Psoas muscle (tissue), 8 donors: Measurements from ENCODE around the gene IMPG1. TPM values are rescaled to one million over a fixed set of nuclear protein-coding genes. Genes with fewer than 3 reads are reported as not detected.

Experiments used
- ATAC-seq, 4 donors: fragments of 200-7000 bp; cut with Tn5 transposase; one replicate each; pipeline ENCODE4 v1.9.1; 2020; ENCODE audit warnings: moderate library complexity in 3 of 4, mild to moderate bottlenecking in 2 of 4
- DNase-seq, 2 donors: peaks; one replicate each; pipeline ENCODE4 v3.0.0-alpha.2; 2020
- H3K27ac ChIP-seq: fragments of 200-600 bp; one replicate; pipeline ENCODE4 v1.8.0; 2022
- H3K27me3 ChIP-seq, 3 donors: fragments of 200-600 bp in 1 of 3; one replicate each; pipeline versions ENCODE4 v1.6.1 to v1.8.0; 2013 to 2022; ENCODE audit warnings: low read length in 2 of 3, mild to moderate bottlenecking in 2 of 3, moderate library complexity in 1 of 3; ENCODE audit not compliant: insufficient read depth in 3 of 3
- H3K36me3 ChIP-seq, 2 donors: fragments of 200-600 bp in 1 of 2; one replicate each; pipeline versions ENCODE4 v1.6.1 to v1.8.0; 2013 to 2022; ENCODE audit warnings: low read depth in 1 of 2, mild to moderate bottlenecking in 1 of 2, moderate library complexity in 1 of 2; ENCODE audit not compliant: insufficient read depth in 1 of 2
- H3K4me1 ChIP-seq: fragments of 200-600 bp; one replicate; pipeline ENCODE4 v1.8.0; 2022
- H3K4me3 ChIP-seq: fragments of 200-600 bp; one replicate; pipeline ENCODE4 v1.8.0; 2022; ENCODE audit warnings: mild to moderate bottlenecking
- H3K9me3 ChIP-seq: fragments of 200-600 bp; one replicate; pipeline ENCODE4 v1.8.0; 2022
- CTCF ChIP-seq: fragments of 200-600 bp; IDR thresholded peaks from one replicate; pipeline ENCODE4 v1.8.0; 2022; ENCODE audit warnings: antibody characterized with exemption
- WGBS, 3 donors: extraction: QIAGEN DNeasy Blood & Tissue Kit; methylation state at CpG; one replicate each; pipeline versions ENCODE4 v1.1.6 to v1.1.7; 2013; 5-methylcytosine and 5-hydroxymethylcytosine counted together
- intact Hi-C, 2 donors: fragments of 100-400 bp; cut with DNase I; formaldehyde crosslinking; loops; one replicate each; pipeline versions ENCODE4 v1.11.0 to v1.14.2; 2022
- polyA plus RNA-seq, 3 donors: library from polyadenylated mRNA; stranded (reverse); fragments of 200-250 nt; gene quantifications; one replicate each; pipeline ENCODE4 v1.2.3, GENCODE V29; 2013
- total RNA-seq, 4 donors: library from RNA; stranded (reverse); fragmentation: NEBNext Ultra II Directional in 2 of 4; extraction: Animal tissue kit (Norgen Biotek cat#: 25700) in 2 of 4; gene quantifications; one replicate each; pipeline versions ENCODE4 v1.2.1 to v1.2.4, GENCODE V29; 2021 to 2023
- donor health status: healthy with polysubstance abuse.
- donor health status: DM: no; HTN: no; CAD: no; lungs with moderate emphysema.
- donor health status: Bipolar disorder and iron deficiency.
- donor health status: healthy.
- donor health status: DM: yes; HTN: yes; CAD: no.
- donor health status: DM: no; HTN: no; CAD: no.
- donor health status: DM: no; HTN: no; CAD: no.
- donor health status: DM: yes; HTN: yes; CAD: no.

Gene IMPG1
- total and polyA plus RNA-seq, 7 donors = not detected

DNA sequence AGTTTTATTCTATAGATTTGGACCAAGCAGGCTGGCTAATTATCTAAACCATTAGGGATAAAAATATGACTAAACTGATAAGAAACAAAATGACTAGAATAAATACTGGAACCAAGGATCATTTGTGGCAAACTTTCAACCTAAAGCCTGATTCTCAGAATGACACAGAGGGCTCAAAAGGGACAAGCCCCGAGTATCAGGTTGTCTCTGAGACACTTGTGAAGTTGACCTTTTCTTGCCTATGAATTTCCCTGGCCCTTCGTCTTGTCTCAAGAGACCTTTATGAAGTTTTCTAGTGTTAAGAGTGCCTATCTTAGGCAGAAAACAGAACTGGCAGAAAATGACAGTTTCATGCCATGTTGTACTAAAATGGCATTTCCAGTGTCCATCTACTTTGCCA is 68.3 kb downstream of the IMPG1 start:
- no peak for TF ChIP-seq CTCF
- ATAC-seq (no peak), DNase-seq (no peak)
- intact Hi-C loops = no loop called here
- WGBS, 3 donors = 71 to 79% (median 72%) methylated on average over 2 of the region's 2 CpGs
- H3K4me1 ChIP-seq = no peaks in the 10 kb centered on the region
- no peaks in the 10 kb centered on the region for H3K9me3 ChIP-seq
- no peak overlapping the region for H3K4me3 ChIP-seq
- no peak overlapping the region for H3K27ac ChIP-seq
- H3K27me3 ChIP-seq = no peaks in the 10 kb centered on the region
- H3K36me3 ChIP-seq = no peaks in the 10 kb centered on the region

DNA sequence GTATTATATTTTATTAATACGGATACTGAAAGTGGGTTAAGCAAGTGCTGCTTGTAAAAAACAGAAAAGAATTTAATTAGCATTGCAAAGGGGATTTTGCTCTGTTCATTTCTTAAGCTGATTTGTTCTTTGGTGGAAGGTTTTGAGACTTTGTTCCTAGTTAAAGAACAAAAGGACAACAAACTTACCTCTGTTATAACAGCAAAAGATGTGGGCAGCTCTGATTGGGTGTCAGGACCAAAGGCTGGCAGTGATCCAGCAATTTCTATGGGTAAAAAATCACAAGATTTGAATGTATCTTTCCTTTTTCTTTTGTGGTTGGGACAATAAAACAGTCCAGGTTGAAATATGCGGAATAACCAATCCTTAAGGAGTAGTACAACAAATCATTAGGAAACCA is 68.8 kb downstream of the IMPG1 start:
- no peak for DNase-seq
- ATAC-seq = no peak
- TF ChIP-seq CTCF = no peak
- intact Hi-C loops = no loop called here
- WGBS, 3 donors = 80 to 93% (median 87%) methylated on average over 2 of the region's 2 CpGs
- no peaks in the 10 kb centered on the region for H3K4me1 ChIP-seq
- H3K9me3 ChIP-seq = no peaks in the 10 kb centered on the region
- H3K27me3 ChIP-seq = no peaks in the 10 kb centered on the region
- no peak overlapping the region for H3K4me3 ChIP-seq
- no peak overlapping the region for H3K27ac ChIP-seq
- no peaks in the 10 kb centered on the region for H3K36me3 ChIP-seq

GRCh38 chr6:76003113-76003512 is 69.3 kb downstream of the IMPG1 start:
- no peaks in the 10 kb centered on the region for H3K27me3 ChIP-seq
- DNase-seq (no peak), ATAC-seq (no peak)
- H3K36me3 ChIP-seq = no peaks in the 10 kb centered on the region
- intact Hi-C loops = no loop called here
- no peak overlapping the region for H3K4me3 ChIP-seq
- no peaks in the 10 kb centered on the region for H3K9me3 ChIP-seq
- no peak overlapping the region for H3K27ac ChIP-seq
- no peak for TF ChIP-seq CTCF
- 87 to 100% (median 89%) methylated on average over 1 of the region's 1 CpG for WGBS, 3 donors
- H3K4me1 ChIP-seq = no peaks in the 10 kb centered on the region

DNA sequence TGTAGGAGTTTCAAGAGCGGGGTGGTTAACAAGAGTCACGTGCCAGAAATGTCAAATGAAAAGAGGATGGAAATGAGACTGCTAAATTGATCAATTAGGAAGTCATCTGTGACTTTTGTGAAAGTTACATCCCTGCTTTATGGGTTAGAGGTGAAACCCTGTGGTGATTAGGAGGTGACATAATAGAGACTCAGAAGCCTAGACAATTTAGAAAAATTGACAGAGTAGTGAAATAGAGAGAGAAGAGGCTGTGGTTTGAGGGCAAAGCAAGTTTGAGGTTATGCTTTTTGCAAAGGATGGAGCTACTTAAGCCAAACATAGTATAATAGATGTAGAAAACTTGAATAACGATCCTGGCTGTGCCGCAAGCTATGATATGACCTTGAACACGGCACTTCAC is 71.8 kb downstream of the IMPG1 start:
- intact Hi-C loops = no loop called here
- H3K27me3 ChIP-seq = no peaks in the 10 kb centered on the region
- WGBS, 3 donors = 90 to 93% (median 91%) methylated on average over 5 of the region's 5 CpGs
- no peaks in the 10 kb centered on the region for H3K4me1 ChIP-seq
- H3K36me3 ChIP-seq = no peaks in the 10 kb centered on the region
- DNase-seq (no peak), ATAC-seq (no peak)
- TF ChIP-seq CTCF = no peak
- no peaks in the 10 kb centered on the region for H3K9me3 ChIP-seq
- no peak overlapping the region for H3K27ac ChIP-seq
- H3K4me3 ChIP-seq = no peak overlapping the region

- no peaks in the 10 kb centered on the region for H3K4me1 ChIP-seq
- no peak overlapping the region for H3K27ac ChIP-seq
- TF ChIP-seq CTCF = no peak
- no peaks in the 10 kb centered on the region for H3K9me3 ChIP-seq
- H3K36me3 ChIP-seq = no peaks in the 10 kb centered on the region
- H3K27me3 ChIP-seq = no peaks in the 10 kb centered on the region
- ATAC-seq (no peak), DNase-seq (no peak)
- H3K4me3 ChIP-seq = no peak overlapping the region
- intact Hi-C loops = no loop called here
- 10 to 18% (median 15%) methylated on average over 3 of the region's 3 CpGs for WGBS, 3 donors
Observed at GRCh38 chr6:75997696-75998095, 74.8 kb downstream of the IMPG1 start.
